ENCODE measurements around the gene NOP14.

- TF ChIP-seq, protein P1, sequence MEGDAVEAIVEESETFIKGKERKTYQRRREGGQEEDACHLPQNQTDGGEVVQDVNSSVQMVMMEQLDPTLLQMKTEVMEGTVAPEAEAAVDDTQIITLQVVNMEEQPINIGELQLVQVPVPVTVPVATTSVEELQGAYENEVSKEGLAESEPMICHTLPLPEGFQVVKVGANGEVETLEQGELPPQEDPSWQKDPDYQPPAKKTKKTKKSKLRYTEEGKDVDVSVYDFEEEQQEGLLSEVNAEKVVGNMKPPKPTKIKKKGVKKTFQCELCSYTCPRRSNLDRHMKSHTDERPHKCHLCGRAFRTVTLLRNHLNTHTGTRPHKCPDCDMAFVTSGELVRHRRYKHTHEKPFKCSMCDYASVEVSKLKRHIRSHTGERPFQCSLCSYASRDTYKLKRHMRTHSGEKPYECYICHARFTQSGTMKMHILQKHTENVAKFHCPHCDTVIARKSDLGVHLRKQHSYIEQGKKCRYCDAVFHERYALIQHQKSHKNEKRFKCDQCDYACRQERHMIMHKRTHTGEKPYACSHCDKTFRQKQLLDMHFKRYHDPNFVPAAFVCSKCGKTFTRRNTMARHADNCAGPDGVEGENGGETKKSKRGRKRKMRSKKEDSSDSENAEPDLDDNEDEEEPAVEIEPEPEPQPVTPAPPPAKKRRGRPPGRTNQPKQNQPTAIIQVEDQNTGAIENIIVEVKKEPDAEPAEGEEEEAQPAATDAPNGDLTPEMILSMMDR (IDR thresholded peaks at IDR 0.05; ENCODE audit: insufficient read depth, low read length) = no peak
- TF ChIP-seq POLR2AphosphoS5 (IDR thresholded peaks at IDR 0.05; ENCODE audit: low read depth) (no peak), GABPA (IDR thresholded peaks at IDR 0.05; ENCODE audit: low read depth) (no peak), SPI1 (IDR thresholded peaks at IDR 0.05; ENCODE audit: borderline replicate concordance, low read depth) (no peak)
Observed at GRCh38 chr4:2994917-2995316, 31.7 kb upstream of the NOP14 start.
